HuH-7 (cell line): ENCODE data around the gene OTUB2.

Experiments
- DNase-seq: peaks from one replicate; pipeline ENCODE4 v3.0.0; 2011; ENCODE audit warnings: low spot score

Gene OTUB2

DNA sequence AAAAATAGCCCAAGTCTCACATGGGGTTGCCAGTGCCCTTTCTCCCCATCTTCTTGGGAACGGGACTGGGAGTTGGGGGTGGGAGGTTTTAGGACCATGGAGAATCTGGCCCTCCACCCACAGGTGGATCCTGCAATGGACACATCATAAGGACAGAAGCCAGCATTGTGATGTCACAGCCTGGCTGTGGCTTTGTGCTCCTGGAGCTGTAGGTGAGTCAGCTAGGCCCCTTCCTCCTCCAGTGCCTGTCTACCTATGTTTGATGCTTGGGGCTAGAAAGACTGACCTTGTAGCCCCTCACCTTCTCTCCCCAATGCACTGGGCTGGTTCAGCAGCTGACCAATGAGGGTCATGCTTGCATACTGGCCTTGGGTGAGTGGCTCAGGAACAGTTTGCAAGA is 29.1 kb upstream of the OTUB2 start, which contains the start of gene CCDC197:
TSS of gene CCDC197 (plus strand) at position 220 of the 400 bp plus-strand sequence. CDS start 831 bp downstream, outside the sequence.
- no peak for DNase-seq

DNA sequence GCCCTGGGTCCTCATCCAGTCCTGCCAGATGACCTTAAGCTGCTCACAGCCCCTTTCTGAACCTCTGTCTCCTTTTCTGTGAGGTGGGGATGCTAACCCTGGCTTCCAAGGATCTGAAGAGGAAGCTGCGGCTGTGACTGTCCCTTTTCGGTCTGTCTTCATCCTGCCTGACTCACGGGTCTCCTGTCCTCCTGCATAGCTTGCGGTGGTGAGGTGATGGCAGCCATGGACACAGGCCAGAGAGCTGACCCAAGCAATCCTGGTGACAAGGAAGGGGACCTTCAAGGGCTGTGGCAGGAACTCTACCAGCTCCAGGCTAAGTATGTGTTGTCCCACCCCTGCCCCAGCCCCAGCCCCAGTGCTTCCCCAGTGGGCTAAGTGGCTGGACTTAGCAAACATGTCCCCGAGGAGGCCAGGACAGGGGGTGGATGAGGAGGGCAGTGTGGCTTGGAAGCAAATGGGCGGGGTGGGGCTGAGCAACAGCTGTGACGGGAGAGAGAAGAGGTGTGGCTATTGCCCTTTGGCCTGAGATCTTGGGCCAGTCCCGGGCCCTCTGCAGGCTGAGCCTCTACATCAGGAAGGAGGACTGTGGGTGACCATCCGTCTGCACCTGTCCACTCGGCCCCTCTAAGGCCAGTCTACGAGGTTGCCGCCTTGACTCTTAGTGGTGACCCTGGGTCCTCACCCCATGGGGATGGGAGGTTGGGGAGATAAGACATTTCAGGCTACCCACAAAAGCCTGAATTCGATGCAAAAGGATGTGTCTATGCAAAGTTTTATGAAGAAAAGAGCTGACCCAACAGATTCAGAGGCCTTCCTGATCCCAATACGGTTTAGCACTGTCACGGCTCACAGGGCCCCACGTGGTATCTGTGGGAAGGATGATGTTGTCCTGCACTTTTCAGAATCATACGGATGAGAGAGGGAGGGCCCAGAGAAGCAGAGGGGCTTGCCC is 27.9 kb upstream of the OTUB2 start:
- DNase-seq, result peak; percentile 61

DNA sequence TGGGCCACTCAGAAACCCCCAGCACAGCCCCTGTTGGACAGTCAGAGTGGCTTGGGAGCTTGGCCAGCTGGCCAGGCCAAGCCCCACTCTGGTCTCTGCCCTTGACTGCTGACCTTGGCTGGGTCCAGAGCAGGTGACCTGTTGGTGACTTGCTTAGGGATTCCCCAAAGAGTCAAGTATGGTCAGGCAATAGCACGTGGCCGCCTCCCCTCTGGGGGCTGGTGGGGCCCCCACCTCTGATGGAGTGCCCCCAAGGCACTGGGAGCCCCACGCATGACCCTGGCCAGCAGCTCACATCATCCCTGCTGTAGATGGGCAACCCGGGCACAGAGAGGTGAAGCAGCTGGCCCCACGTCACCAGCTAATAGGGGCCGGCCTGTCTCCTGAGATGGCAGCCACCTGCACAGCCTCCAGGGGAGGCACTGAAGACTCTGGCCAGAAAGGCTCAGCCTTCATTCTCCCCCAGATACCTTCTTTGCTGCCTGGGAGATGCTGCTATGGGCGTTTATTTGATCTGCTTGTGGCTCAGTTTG is 27.2 kb upstream of the OTUB2 start:
- DNase-seq, result no peak

DNA sequence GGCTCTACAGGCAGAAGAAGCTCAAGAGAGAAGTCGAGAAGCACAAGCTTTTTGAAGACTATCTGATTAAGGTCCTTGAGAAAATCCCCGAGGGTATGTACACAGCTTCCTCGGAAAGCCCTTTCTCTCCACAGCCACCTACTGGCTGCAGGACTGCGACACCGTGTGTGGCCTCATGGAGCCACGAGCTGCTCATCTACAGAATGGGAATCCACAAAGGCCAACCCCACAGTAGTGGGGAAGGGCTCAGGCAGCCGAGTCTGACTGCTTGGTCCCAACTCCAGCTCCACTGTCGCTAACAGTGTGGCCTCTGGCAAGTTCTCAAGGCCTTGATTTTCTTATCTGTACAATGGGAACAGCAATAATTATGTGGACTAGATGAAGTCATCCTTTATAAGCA is 26.6 kb upstream of the OTUB2 start:
- DNase-seq, result no peak

DNA sequence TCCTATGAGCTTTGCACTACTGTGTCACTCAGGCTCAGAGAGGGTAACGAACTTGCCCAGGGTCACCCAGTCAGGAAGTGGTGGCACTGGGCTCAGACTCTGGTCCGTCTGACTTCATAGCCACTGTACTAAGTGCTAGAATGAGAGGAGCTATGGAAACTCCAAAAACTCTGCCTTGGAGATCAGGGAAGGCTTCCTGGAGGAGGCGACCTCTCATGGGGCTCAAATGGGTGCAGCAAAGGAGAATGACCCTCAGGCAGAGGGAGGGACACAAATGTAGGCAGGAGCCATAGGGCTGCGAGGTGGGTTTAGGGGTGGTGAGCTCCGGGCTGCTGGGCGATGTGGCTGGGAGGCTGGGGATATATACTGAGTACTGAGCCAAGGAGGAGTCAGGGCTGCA is 25.9 kb upstream of the OTUB2 start:
- DNase-seq, result no peak

DNA sequence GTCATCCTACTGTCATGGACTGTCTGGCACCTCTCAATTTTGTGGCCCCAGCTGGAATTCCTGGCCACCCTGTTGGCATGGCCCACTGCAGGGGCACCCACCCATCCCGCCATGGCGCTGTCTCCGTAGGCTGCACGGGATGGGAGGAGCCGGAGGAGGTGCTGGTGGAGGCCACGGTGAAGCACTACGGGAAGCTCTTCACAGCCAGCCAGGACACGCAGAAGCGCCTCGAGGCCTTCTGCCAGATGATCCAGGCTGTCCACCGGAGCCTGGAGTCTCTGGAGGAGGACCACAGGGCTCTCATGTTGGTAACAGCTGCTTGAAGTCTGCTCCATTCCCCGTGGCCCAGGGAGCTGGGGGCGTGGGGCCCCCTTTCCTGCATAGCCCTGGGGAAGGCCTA is 25.1 kb upstream of the OTUB2 start:
- no peak for DNase-seq

DNA sequence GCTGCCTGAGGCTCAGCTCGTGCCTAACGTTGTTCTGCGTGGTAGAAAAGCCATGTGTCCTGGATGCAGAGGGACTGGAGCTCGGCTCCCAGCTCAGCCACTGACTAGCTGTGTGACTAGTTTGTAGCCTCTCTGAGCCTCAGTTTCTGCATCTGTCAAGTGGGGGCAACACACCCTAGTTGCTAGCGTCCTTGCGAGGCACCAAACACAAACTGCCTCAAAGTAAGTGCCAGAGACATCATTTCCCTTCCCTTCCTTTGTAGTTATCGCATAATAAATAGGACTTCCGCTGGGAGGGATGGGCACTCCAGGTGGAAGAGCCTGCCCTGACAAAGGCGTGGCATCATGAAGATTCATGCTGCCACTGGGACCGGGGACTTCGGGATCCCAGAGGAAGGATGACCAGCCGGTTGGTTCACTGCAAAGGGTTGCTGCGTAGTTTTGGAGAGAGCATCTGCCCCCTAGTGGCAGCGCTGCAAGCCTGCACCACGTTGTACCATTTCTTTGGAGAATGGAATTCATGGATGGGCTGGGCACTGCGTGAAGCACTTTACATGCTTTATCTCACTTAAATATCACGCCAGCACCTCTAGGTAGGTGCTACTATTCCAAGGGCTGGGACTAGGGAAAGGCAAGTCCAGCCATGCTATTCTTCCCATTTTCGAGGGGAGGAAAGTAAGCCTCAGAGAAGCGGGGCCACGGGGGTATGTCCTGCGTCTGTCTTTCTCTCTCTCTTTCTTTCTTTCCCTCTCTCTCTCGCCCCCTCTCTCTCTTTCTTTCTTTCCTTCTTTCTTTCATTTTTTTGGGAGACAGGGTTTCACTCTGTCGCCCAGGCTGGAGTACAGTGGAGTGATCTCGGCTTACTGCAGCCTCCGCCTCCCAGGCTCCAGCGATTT is 24.4 kb upstream of the OTUB2 start:
- peak; percentile 84 for DNase-seq

DNA sequence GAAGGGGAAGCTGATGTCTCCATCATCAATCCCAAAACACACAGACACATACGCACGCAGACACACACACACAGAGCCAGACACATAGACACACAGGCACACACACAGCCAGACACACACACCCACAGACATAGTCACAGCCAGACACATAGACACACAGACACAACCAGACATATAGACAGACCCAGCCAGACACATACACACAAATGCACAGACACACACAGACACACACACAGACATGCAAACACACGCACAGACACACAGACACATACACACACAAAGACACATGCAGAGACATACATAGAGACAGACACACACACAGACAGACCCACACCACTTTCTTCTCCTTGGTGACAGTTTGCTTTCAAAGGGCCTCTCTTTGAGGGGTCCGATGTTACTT is 22.7 kb upstream of the OTUB2 start:
- no peak for DNase-seq

DNA sequence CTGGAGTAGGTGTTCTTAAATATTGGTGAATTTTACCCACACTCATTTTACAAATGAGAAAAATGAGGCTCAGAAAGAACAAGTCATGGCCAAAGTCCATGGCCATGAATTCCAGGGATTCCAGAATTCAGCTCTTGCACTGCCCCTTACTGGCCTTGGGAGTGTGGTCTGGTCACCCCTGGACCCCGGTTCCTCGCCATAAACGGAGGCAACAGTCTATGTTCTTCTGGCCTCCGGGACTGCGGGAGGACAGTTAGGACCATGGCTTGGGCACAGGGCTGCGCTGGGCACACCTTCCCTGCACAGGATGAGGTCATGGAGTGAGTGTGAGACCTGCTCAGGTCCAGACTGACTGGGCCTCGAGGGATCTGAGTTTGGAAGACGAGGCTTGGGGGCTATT is 22.1 kb upstream of the OTUB2 start:
- DNase-seq, result no peak

DNA sequence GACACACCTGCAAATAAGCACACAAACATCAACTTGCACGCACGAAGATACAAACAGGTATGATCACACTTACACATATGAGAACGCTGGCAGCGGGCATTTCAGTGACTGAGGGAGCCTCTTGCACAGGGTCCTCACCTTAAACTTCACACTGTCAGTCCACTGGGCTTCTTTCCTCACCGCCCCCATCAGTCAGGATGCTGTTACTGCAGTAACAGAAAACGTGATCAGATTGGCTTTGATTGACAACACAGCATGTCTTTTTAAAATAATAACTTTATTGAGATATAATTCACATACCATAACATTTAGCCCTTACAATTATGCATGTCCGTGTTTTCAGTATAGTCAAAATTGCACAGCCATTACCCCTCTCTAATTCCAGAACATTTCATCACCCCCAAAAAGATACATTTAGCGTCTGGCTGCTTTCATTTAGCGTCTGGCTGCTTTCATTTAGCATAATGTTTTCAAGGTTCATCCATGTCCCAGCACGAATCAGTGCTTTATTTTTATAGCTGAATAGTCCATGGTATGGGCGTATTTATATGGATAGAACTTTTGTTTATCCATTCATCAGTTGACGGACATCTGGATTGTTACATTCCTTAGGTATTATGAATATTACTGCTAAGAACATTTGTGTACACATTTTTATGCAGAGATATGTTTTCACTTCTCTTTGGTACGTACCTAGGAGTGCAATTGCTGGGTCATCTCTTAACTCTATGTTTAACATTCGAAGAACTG is 20.6 kb upstream of the OTUB2 start:
- DNase-seq, result peak; percentile 53

DNA sequence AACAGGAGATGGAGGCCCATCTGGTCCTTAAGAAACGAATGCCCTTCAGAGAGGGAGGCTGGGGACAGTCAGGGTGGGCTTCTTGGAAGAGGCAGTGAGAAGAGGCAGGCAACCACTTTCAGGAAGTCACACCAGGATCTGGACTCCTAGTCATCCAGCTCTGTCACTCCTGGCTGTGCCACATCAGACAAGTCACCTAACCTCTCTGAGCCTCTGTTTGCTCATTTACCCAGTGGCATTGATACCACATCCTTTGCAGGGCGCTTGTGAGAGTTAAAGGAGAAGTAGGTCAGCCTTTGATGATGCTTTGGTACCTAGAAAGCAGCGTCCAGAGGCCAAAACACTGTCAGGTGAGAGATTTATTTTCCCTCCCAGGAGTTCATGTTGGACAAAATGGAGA is 17.9 kb upstream of the OTUB2 start:
- DNase-seq, result no peak

DNA sequence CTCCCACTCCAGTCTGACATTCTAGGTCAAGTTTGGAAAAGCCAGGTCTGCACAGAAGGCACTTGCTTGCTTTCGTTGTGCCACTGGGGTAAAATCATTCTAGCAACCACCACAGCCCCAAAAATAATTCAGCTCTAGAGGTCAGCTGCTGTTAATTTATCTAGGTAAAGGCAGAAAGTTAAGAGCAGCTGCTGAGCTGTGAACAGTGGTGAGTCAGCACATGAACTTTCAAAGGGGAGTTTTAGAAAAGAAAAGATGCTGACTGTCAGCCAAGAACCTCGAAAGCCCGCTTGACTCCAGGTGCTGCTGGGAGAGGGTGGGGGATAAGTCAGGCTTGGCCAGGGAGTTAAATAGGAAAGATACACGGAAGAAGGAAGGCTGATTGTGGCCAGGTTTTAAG is 16.4 kb upstream of the OTUB2 start:
- no peak for DNase-seq

DNA sequence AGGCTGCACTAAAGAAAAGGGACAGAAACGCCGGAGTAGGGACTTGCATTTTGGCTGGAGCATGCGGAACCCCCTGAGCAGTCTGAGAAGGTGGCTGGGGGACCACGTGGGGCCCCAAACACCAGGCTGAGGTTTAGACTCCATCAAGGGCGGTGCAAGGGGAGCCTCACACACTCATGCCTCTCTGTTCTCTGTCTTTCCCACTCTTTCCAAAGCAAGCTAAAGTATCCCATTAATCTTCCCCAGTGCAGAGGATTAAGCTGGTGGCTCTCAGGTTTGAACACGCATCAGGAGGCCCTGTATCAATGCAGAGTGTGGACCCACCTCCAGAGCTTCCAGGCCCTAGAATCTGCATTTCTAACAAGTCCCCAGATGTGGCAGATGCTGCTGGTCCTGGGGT is 15.5 kb upstream of the OTUB2 start:
- DNase-seq, result no peak

DNA sequence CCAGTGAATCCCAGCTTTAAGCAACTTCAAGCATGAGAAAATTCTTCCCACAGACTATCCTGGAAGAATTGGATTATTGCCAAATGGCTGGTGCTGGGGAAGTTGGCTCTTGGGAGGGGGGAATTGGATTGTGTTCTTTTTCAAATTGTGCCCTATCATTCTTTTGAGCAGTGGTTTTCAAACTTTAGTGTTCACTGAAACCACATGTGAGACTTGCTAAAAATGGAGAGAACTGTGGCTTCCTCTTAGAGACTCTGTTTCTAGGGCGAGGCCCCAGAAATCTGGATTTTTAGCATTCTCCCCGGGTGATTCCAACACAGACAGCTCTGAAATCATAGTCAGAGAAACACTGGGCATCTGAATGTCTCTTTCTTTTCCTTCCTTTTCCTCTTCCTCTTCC is 14.3 kb upstream of the OTUB2 start:
- DNase-seq, result no peak

DNA sequence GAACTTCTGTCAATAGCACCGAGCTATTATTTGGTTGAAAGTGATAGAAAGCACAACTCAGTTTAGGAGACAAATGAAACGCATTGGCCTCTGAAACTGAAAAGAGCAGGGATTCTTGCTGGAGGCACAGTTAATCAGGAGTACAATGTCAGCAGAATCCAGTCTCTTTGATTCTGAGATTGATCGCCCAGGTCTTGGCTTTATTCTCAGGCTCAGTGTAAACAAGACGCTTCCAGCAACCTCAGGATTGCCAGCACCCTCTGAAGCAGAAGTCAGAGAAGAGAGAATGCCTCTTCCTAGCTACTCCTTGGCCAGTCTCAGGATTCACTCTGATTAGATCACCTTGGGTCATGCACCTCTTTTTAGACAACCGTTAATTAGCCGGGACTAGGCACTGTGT is 11.8 kb upstream of the OTUB2 start:
- no peak for DNase-seq

DNA sequence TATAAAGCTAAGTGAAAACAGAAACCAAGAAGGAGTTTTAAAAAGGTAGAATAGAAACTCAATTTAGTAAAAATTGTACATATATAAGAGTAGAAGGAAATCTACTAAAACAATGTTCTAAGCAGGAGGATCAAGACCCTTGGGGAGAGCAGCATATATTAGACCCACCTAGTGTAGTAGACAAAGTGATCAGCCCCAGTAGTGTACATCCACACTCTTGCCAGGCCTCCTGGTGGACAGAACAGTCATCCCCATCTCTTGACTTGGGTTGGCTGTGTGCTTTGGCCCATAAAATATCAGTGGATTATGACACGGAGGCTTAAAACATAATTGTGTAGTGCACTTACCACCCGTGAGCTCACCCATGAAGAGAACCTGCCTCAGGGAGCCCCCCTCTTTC is 10.9 kb upstream of the OTUB2 start:
- no peak for DNase-seq

DNA sequence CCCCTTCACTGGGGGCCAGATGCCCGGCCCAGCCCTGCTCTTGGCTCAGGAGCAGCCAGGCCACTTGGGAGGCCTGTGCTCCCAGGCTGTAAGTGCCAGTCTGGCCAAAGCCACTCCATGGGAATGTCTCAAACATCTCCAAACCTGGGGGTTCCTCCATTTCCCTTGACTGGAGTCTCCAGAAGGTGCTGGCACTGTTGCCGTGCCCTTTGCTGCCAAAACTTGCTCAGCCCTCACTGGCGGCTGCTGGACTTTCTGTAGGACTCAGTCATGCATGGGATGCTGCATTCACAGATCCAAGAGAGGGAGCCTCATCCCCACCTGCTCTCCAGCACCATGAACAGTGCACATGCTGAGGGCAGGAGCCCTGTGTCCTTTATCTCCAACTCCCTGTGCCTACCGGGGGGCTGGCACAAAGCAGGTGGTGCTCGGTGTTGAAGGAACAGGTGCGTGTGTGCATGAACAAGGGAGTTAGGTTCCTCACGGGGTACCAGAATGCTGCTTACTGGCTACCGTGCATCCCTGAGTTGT is 9.6 kb upstream of the OTUB2 start:
- DNase-seq, result no peak

DNA sequence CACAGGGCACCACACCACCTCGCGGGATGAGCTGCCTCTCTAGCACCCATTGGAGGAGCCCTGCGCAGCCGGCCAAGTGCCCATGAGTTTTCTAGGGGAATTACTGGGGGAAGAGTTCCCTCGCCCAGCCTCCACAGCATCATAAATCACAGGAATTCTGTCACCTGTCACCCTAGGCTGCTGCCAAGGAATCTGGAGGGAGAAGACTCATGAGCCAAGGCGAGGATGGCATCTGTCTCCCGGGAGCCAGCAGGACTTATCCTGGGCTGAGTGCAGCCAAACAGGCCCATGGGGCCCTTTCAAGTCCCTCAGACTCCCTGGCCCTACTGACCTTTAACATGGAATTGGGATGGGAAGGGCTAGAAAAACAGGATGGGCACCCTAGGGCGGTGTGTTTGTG is 7.8 kb upstream of the OTUB2 start:
- no peak for DNase-seq

DNA sequence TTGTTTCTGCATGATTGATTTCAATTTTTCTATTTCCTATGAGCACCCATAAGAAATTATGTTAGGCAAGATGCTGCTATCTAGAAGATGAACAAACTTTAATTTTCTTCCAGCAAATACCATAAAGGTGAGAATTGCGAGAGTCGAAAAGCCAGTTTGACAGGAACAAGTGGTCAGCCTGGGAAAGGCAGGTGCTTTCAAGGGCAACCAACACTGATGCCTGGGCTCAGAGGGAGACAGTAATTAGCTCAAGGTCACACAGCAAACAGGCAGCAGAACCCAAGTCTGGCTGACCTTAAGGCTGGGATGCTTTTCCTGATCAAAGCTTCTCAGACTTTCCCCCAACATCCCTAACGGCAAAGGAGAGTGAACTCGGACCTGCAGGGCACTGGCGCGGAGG is 6.8 kb upstream of the OTUB2 start:
- no peak for DNase-seq

DNA sequence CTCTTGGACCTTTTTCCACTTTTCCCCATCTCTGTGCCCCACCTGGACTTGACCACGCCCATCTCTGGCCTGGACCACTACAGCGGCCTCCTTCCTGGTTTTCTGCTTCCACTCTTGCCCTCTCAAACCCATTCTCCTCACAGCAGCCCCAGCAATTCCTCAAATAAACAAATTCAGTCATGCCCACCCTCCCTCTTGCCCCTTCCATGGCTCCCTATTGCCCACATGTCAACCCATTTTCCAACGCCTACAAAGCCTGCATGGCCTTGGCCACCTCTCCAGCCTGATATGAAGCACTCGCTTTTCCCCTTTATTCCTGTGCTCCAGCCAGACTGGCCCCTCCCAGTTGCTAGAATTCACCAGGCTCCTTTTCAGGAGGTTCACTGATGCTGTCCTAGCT is 5.9 kb upstream of the OTUB2 start:
- no peak for DNase-seq

DNA sequence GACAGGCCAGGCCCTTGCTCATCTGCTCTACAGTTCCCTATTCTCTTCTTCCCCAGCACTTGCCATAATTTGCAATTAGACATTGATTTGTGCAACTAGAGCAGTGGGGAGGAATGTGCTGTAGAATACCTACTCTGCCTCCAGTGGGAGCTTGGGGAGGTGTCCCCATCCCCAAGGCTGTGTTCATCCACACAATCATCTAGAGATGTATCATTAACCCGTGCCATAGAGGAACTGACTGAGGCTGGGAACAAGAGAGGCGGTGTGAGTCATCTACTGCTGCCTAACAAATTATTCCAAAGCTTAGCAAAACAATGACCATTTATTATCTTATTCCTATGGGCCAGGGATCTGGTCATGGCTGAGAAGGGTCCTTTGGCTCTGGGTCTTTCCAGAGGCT is 5.1 kb upstream of the OTUB2 start:
- DNase-seq, result no peak
